Activated CD4-positive, alpha-beta T cell treated with anti-CD3 and anti-CD28 coated beads for 36 hours (primary cell): ENCODE measurements around the gene HS6ST3. TPM values are rescaled to one million over a fixed set of nuclear protein-coding genes. Genes with fewer than 3 reads are reported as not detected.

ENCODE experiments used
- ATAC-seq: fragments of 200-7000 bp; cut with Tn5 transposase; one replicate; pipeline ENCODE4 v1.10.0; 2021; ENCODE audit warnings: mild to moderate bottlenecking, moderate library complexity
- CTCF ChIA-PET: fragments of 350-600 bp; sonication (Branson Sonifier 250); formaldehyde crosslinking; loops from one replicate; lab custom pipeline; 2021; ENCODE audit warnings: antibody characterized with exemption; lab: Charles Lee
- POLR2A ChIA-PET: fragments of 350-600 bp; sonication (Branson Sonifier 250); formaldehyde crosslinking; loops from one replicate; lab custom pipeline; 2021; ENCODE audit warnings: antibody characterized with exemption, inconsistent platforms; lab: Charles Lee
- DNase-seq: peaks from one replicate; pipeline ENCODE4 v3.0.0-alpha.2; 2020
- H3K27ac Mint-ChIP-seq: one replicate; pipeline ENCODE4 v1.8.0; 2021; ENCODE audit warnings: mixed read lengths
- H3K27me3 Mint-ChIP-seq: one replicate; pipeline ENCODE4 v1.8.0; 2021; ENCODE audit warnings: mixed read lengths
- H3K36me3 Mint-ChIP-seq: one replicate; pipeline ENCODE4 v1.8.0; 2021; ENCODE audit warnings: low read depth, mixed read lengths
- H3K4me1 Mint-ChIP-seq: one replicate; pipeline ENCODE4 v1.8.0; 2021; ENCODE audit warnings: mixed read lengths
- H3K4me3 Mint-ChIP-seq: one replicate; pipeline ENCODE4 v1.8.0; 2021; ENCODE audit warnings: mild to moderate bottlenecking, moderate library complexity, mixed read lengths
- H3K9me3 Mint-ChIP-seq: one replicate; pipeline ENCODE4 v1.8.0; 2021; ENCODE audit warnings: low read depth, mixed read lengths
- intact Hi-C, 2 experiments: fragments of 100-400 bp; cut with DNase I in 1 of 2; cut with micrococcal nuclease in 1 of 2; formaldehyde crosslinking; loops; one replicate each; pipeline versions ENCODE4 v1.14.2 to v1.15.1; 2022 to 2024; cut with DNase I, micrococcal nuclease
- total RNA-seq, 2 experiments: library from RNA; stranded (reverse); gene quantifications; one replicate each; pipeline ENCODE4 v1.2.3, GENCODE V29; 2021

The HS6ST3 gene
- total RNA-seq, 2 experiments from 2014 or later: not detected

GRCh38 chr13:96825653-96826052, 735.7 kb downstream of the HS6ST3 start:
- POLR2A ChIA-PET: no interaction called here
- Mint-ChIP-seq H3K27me3 (no peaks in the 10 kb centered on the region), H3K27ac (no peak overlapping the region), H3K4me1 (peaks cover 2% of the 10 kb centered on the region), H3K4me3 (no peak overlapping the region), H3K9me3 (no peaks in the 10 kb centered on the region), H3K36me3 (no peaks in the 10 kb centered on the region)
- no peak for ATAC-seq
- no peak for DNase-seq
- intact Hi-C loops: no loop called here
- CTCF ChIA-PET: no interaction called here

- CTCF ChIA-PET: no interaction called here
- Mint-ChIP-seq H3K27me3 (no peaks in the 10 kb centered on the region), H3K9me3 (peaks cover 2% of the 10 kb centered on the region), H3K27ac (no peak overlapping the region), H3K4me3 (no peak overlapping the region), H3K4me1 (no peaks in the 10 kb centered on the region), H3K36me3 (no peaks in the 10 kb centered on the region)
- DNase-seq: no peak
- intact Hi-C loops: no loop called here
- POLR2A ChIA-PET: no interaction called here
- no peak for ATAC-seq
These were observed 744.7 kb downstream of the HS6ST3 start for GRCh38 chr13:96834626-96835025.

GRCh38 chr13:96835546-96835945, 745.6 kb downstream of the HS6ST3 start:
- ATAC-seq (no peak), DNase-seq (no peak)
- Mint-ChIP-seq H3K27ac (no peak overlapping the region), H3K9me3 (peaks cover 2% of the 10 kb centered on the region), H3K36me3 (no peaks in the 10 kb centered on the region), H3K4me1 (no peaks in the 10 kb centered on the region), H3K27me3 (no peaks in the 10 kb centered on the region), H3K4me3 (no peak overlapping the region)
- intact Hi-C loops: no loop called here
- POLR2A ChIA-PET: no interaction called here
- CTCF ChIA-PET: interaction anchor here (1.0 kb wide), 1 partner anchor 51 kb away, joined by 3 read pairs; no protein-coding TSS in a partner anchor

- CTCF ChIA-PET: interaction anchor here (1.0 kb wide), 1 partner anchor 50 kb away, joined by 3 read pairs; no protein-coding TSS in a partner anchor
- no peak overlapping the region for H3K4me3 Mint-ChIP-seq
- peaks cover 2% of the 10 kb centered on the region for H3K9me3 Mint-ChIP-seq
- intact Hi-C loops: no loop called here
- H3K4me1 Mint-ChIP-seq: no peaks in the 10 kb centered on the region
- DNase-seq: no peak
- H3K36me3 Mint-ChIP-seq: no peaks in the 10 kb centered on the region
- H3K27me3 Mint-ChIP-seq: no peaks in the 10 kb centered on the region
- POLR2A ChIA-PET: no interaction called here
- no peak overlapping the region for H3K27ac Mint-ChIP-seq
- no peak for ATAC-seq
These were observed 746.8 kb downstream of the HS6ST3 start for GRCh38 chr13:96836733-96837132.

- no peak overlapping the region for H3K4me3 Mint-ChIP-seq
- CTCF ChIA-PET: no interaction called here
These were observed 747.9 kb downstream of the HS6ST3 start for GRCh38 chr13:96837809-96838208.

GRCh38 chr13:96844195-96844594, 754.3 kb downstream of the HS6ST3 start:
- H3K36me3 Mint-ChIP-seq: no peaks in the 10 kb centered on the region
- H3K27me3 Mint-ChIP-seq: peaks cover 5% of the 10 kb centered on the region
- H3K9me3 Mint-ChIP-seq: no peaks in the 10 kb centered on the region
- DNase-seq (no peak), ATAC-seq (no peak)
- intact Hi-C loops: no loop called here
- H3K4me3 Mint-ChIP-seq: no peak overlapping the region
- no peaks in the 10 kb centered on the region for H3K4me1 Mint-ChIP-seq
- POLR2A ChIA-PET: no interaction called here
- no peak overlapping the region for H3K27ac Mint-ChIP-seq
- CTCF ChIA-PET: no interaction called here

More at GRCh38 chr13:96837809-96838208, 747.9 kb downstream of the HS6ST3 start:
- H3K27me3 Mint-ChIP-seq: no peaks in the 10 kb centered on the region
- intact Hi-C loops: no loop called here
- POLR2A ChIA-PET: no interaction called here
- no peak for ATAC-seq
- no peak overlapping the region for H3K27ac Mint-ChIP-seq
- H3K9me3 Mint-ChIP-seq: peaks cover 1% of the 10 kb centered on the region
- H3K4me1 Mint-ChIP-seq: no peaks in the 10 kb centered on the region
- H3K36me3 Mint-ChIP-seq: no peaks in the 10 kb centered on the region
- DNase-seq: no peak

GRCh38 chr13:96844616-96845015, 754.7 kb downstream of the HS6ST3 start:
- no peaks in the 10 kb centered on the region for H3K9me3 Mint-ChIP-seq
- H3K4me3 Mint-ChIP-seq: no peak overlapping the region
- H3K27ac Mint-ChIP-seq: no peak overlapping the region
- POLR2A ChIA-PET: no interaction called here
- no peaks in the 10 kb centered on the region for H3K4me1 Mint-ChIP-seq
- peaks cover 5% of the 10 kb centered on the region for H3K27me3 Mint-ChIP-seq
- intact Hi-C loops: no loop called here
- CTCF ChIA-PET: no interaction called here
- DNase-seq (no peak), ATAC-seq (no peak)
- H3K36me3 Mint-ChIP-seq: no peaks in the 10 kb centered on the region

- ChIA-PET POLR2A (no interaction called here), CTCF (no interaction called here)
- no peak overlapping the region for H3K27ac Mint-ChIP-seq
- H3K4me3 Mint-ChIP-seq: no peak overlapping the region
- peaks cover 1% of the 10 kb centered on the region for H3K9me3 Mint-ChIP-seq
- peaks cover 5% of the 10 kb centered on the region for H3K27me3 Mint-ChIP-seq
- ATAC-seq: no peak
- DNase-seq: no peak
- intact Hi-C loops: no loop called here
- no peaks in the 10 kb centered on the region for H3K36me3 Mint-ChIP-seq
- H3K4me1 Mint-ChIP-seq: no peaks in the 10 kb centered on the region
These were observed 758.4 kb downstream of the HS6ST3 start for GRCh38 chr13:96848286-96848685.

GRCh38 chr13:96849091-96849490, 759.2 kb downstream of the HS6ST3 start:
- Mint-ChIP-seq H3K9me3 (peaks cover 4% of the 10 kb centered on the region), H3K4me3 (no peak overlapping the region), H3K36me3 (no peaks in the 10 kb centered on the region), H3K27me3 (peaks cover 2% of the 10 kb centered on the region), H3K27ac (no peak overlapping the region), H3K4me1 (no peaks in the 10 kb centered on the region)
- ATAC-seq (no peak), DNase-seq (no peak)
- ChIA-PET CTCF (no interaction called here), POLR2A (no interaction called here)
- intact Hi-C loops: no loop called here

GRCh38 chr13:96850538-96851145, 760.7 kb downstream of the HS6ST3 start:
- DNase-seq: no peak
- no peak overlapping the region for H3K4me3 Mint-ChIP-seq
- peaks cover 4% of the 10 kb centered on the region for H3K9me3 Mint-ChIP-seq
- intact Hi-C loops: no loop called here
- POLR2A ChIA-PET: no interaction called here
- H3K4me1 Mint-ChIP-seq: no peaks in the 10 kb centered on the region
- CTCF ChIA-PET: no interaction called here
- no peak for ATAC-seq
- no peak overlapping the region for H3K27ac Mint-ChIP-seq
- H3K27me3 Mint-ChIP-seq: no peaks in the 10 kb centered on the region
- no peaks in the 10 kb centered on the region for H3K36me3 Mint-ChIP-seq

- Mint-ChIP-seq H3K36me3 (no peaks in the 10 kb centered on the region), H3K4me1 (no peaks in the 10 kb centered on the region), H3K9me3 (peaks cover 4% of the 10 kb centered on the region), H3K4me3 (no peak overlapping the region), H3K27me3 (no peaks in the 10 kb centered on the region), H3K27ac (no peak overlapping the region)
- ATAC-seq: no peak
- ChIA-PET CTCF (no interaction called here), POLR2A (no interaction called here)
- no peak for DNase-seq
- intact Hi-C loops: no loop called here
These were observed 762.0 kb downstream of the HS6ST3 start for GRCh38 chr13:96851856-96852445.

GRCh38 chr13:96858133-96858826, 768.4 kb downstream of the HS6ST3 start:
- H3K36me3 Mint-ChIP-seq: no peaks in the 10 kb centered on the region
- H3K27me3 Mint-ChIP-seq: no peaks in the 10 kb centered on the region
- no peak overlapping the region for H3K27ac Mint-ChIP-seq
- H3K4me3 Mint-ChIP-seq: no peak overlapping the region
- intact Hi-C loops: no loop called here
- no peak for ATAC-seq
- H3K9me3 Mint-ChIP-seq: peaks cover 3% of the 10 kb centered on the region
- ChIA-PET POLR2A (no interaction called here), CTCF (no interaction called here)
- no peak for DNase-seq
- H3K4me1 Mint-ChIP-seq: no peaks in the 10 kb centered on the region
